HepG2 (cell line): ENCODE results near the gene NFATC2. TPM values are rescaled to one million over a fixed set of nuclear protein-coding genes. Genes with fewer than 3 reads are reported as not detected.

Experiments used
- ATAC-seq: fragments of 200-7000 bp; cut with Tn5 transposase; 3 replicates; pipeline ENCODE4 v1.9.1; 2020; ENCODE audit warnings: mild to moderate bottlenecking, moderate library complexity
- BruUV-seq: library from RNA; stranded (reverse); fragments of 400-500 nt; replicated peaks from 2 replicates; lab custom pipeline; 2021; lab: Mats Ljungman, UMichigan
- CTCF ChIA-PET: fragments of 300-600 bp; formaldehyde crosslinking; extraction: SDS; loops from one replicate; lab custom pipeline; 2021; ENCODE audit warnings: low total read pairs, inconsistent platforms, low intra/inter-chr PET ratio; lab: Yijun Ruan, JAX
- POLR2A ChIA-PET: fragments of 350-600 bp; sonication (Branson Sonifier 250); formaldehyde crosslinking; loops from one replicate; lab custom pipeline; 2020; ENCODE audit warnings: antibody characterized with exemption, inconsistent platforms; lab: Yijun Ruan, JAX
- DNase-seq: peaks from one replicate; pipeline ENCODE4 v3.0.0-alpha.2; 2015; ENCODE audit warnings: low spot score
- FAIRE-seq: peaks from 3 replicates; lab custom pipeline; 2011; peaks lifted over from hg19 to GRCh38; lab: Jason Lieb, UNC
- H2AFZ ChIP-seq: one replicate; pipeline ENCODE4 v1.6.1; 2011; ENCODE audit warnings: low read length, inconsistent platforms
- H3K27ac ChIP-seq: fragments of 300-600 bp; 3 replicates; pipeline ENCODE4 v1.8.0; 2011; ENCODE audit warnings: mixed run types, mild to moderate bottlenecking, mixed read lengths, low read length, inconsistent platforms; ENCODE audit not compliant: insufficient read depth; ENCODE audit errors: extremely low read length
- H3K27me3 ChIP-seq, 2 experiments: fragments of 200-600 bp in 1 of 2; 2 replicates in 1 of 2; 3 replicates in 1 of 2; pipeline versions ENCODE4 v1.6.0 to v1.8.0; 2011; ENCODE audit warnings: low read length in 2 of 2, mild to moderate bottlenecking in 2 of 2, moderate library complexity in 2 of 2, inconsistent platforms in 1 of 2; ENCODE audit not compliant: insufficient read depth in 2 of 2, control insufficient read depth in 1 of 2
- H3K36me3 ChIP-seq, 2 experiments: fragments of 200-600 bp in 1 of 2; replicated peaks in 1 of 2; 2 replicates in 1 of 2; 3 replicates in 1 of 2; pipeline versions ENCODE4 v1.5.1 to v1.8.0; 2011; ENCODE audit warnings: low read length in 2 of 2, inconsistent platforms in 1 of 2; ENCODE audit not compliant: insufficient read depth in 2 of 2, control insufficient read depth in 1 of 2
- H3K4me1 ChIP-seq: 2 replicates; pipeline ENCODE4 v1.5.1; 2012; ENCODE audit warnings: low read length, inconsistent platforms; ENCODE audit not compliant: insufficient read depth
- H3K4me2 ChIP-seq: 2 replicates; pipeline ENCODE4 v1.6.0; 2011; ENCODE audit warnings: low read depth, low read length, inconsistent platforms
- H3K4me3 ChIP-seq, 3 experiments: fragments of 200-600 bp in 1 of 3; sonication (generic), shearing (Covaris generic) in 1 of 3; replicated peaks in 1 of 3; 2 replicates each; pipeline ENCODE4 v1.5.1; 2011 to 2016; ENCODE audit warnings: low read length in 3 of 3, inconsistent platforms in 2 of 3, low read depth in 2 of 3, mild to moderate bottlenecking in 2 of 3, control low read depth in 1 of 3, mixed read lengths in 1 of 3; ENCODE audit not compliant: insufficient read depth in 1 of 3
- H3K79me2 ChIP-seq: one replicate; pipeline ENCODE4 v1.6.1; 2011; ENCODE audit warnings: low read length, inconsistent platforms; ENCODE audit not compliant: insufficient read depth
- H3K9ac ChIP-seq: 2 replicates; pipeline ENCODE4 v1.6.0; 2011; ENCODE audit warnings: mild to moderate bottlenecking, low read depth, low read length, inconsistent platforms; ENCODE audit not compliant: insufficient read depth
- H3K9me3 ChIP-seq: 2 replicates; pipeline ENCODE4 v1.5.1; 2012; ENCODE audit warnings: mild to moderate bottlenecking, low read length
- H4K20me1 ChIP-seq: 2 replicates; pipeline ENCODE4 v1.6.0; 2011; ENCODE audit warnings: inconsistent platforms, mild to moderate bottlenecking, low read length, moderate library complexity; ENCODE audit not compliant: insufficient read depth
- ATF7 ChIP-seq, 2 experiments: fragments of 450-650 bp in 1 of 2; sonication (generic) in 1 of 2; formaldehyde crosslinking in 1 of 2; IDR thresholded peaks; 2 replicates each; pipeline versions ENCODE4 v1.4.0 to v1.6.1; 2016 to 2020; ENCODE audit warnings: antibody characterized with exemption in 1 of 2, mild to moderate bottlenecking in 1 of 2, missing genetic modification reagents in 1 of 2
- BRD4 ChIP-seq: sonication (generic); formaldehyde crosslinking; IDR thresholded peaks from 2 replicates; pipeline ENCODE4 v1.4.0; 2020; ENCODE audit warnings: missing genetic modification reagents
- HIVEP1 ChIP-seq: sonication (generic); formaldehyde crosslinking; IDR thresholded peaks from 2 replicates; pipeline ENCODE4 v1.4.0; 2020; ENCODE audit warnings: mild to moderate bottlenecking, missing genetic modification reagents
- SAFB2 ChIP-seq: sonication (generic); formaldehyde crosslinking; IDR thresholded peaks from 2 replicates; pipeline ENCODE4 v1.5.1; 2020; ENCODE audit warnings: missing genetic modification reagents, low read depth, mild to moderate bottlenecking, borderline replicate concordance
- ZBTB37 ChIP-seq: sonication (generic); formaldehyde crosslinking; IDR thresholded peaks from 2 replicates; pipeline ENCODE4 v1.4.0; 2020; ENCODE audit warnings: mild to moderate bottlenecking, missing genetic modification reagents
- ZC3H13 ChIP-seq: sonication (generic); formaldehyde crosslinking; IDR thresholded peaks from 2 replicates; pipeline ENCODE4 v1.8.1; 2023; ENCODE audit warnings: mild to moderate bottlenecking, missing genetic modification reagents, moderate library complexity
- ZNF543 ChIP-seq: sonication (generic); formaldehyde crosslinking; IDR thresholded peaks from 2 replicates; pipeline ENCODE4 v1.4.0; 2020; ENCODE audit warnings: mild to moderate bottlenecking, missing genetic modification reagents
- ZNF574 ChIP-seq: sonication (generic); formaldehyde crosslinking; IDR thresholded peaks from 2 replicates; pipeline ENCODE4 v1.4.0; 2020; ENCODE audit warnings: missing genetic modification reagents
- WGBS: methylation state at CpG from one replicate; pipeline ENCODE4 v1.1.6; 2017; ENCODE audit warnings: low lambda C conversion rate; 5-methylcytosine and 5-hydroxymethylcytosine counted together
- in situ Hi-C: cut with HindIII; loops from 2 replicates; pipeline ENCODE4 v1.10.0; 2017; ENCODE audit warnings: low pct_unique_long_range_greater_than_20kb; ENCODE audit not compliant: extremely low pct_ligation_motif_present
- intact Hi-C: fragments of 100-400 bp; cut with micrococcal nuclease; formaldehyde crosslinking; loops from one replicate; pipeline ENCODE4 v1.10.0; 2022; ENCODE audit not compliant: unreplicated experiment
- polyA plus RNA-seq, 8 experiments: library from polyadenylated mRNA; depleted of rRNA in 3 of 8; stranded (reverse) in 7 of 8; unstranded in 1 of 8; fragments of >200 nt; fragmentation: Illumina TruSeq in 4 of 8; extraction: Trizol in 4 of 8; gene quantifications; 2 replicates each; pipeline versions ENCODE4 v1.2.1 to v1.2.3, GENCODE V29; 2011 to 2016; ENCODE audit warnings: low read depth in 4 of 8, missing spikeins in 1 of 8, mixed read lengths in 1 of 8; ENCODE audit not compliant: insufficient read depth in 1 of 8
- total RNA-seq, 5 experiments: library from RNA; depleted of rRNA; stranded (reverse); fragments of >200 nt; fragmentation: Illumina TruSeq; extraction: Trizol; gene quantifications; 2 replicates each; pipeline ENCODE4 v1.2.3, GENCODE V29; 2016; ENCODE audit warnings: low read depth in 1 of 5
- TF ChIP-seq, protein P1 (sequence below): sonication (generic); formaldehyde crosslinking; IDR thresholded peaks from 2 replicates; pipeline ENCODE4 v1.5.1; 2020; ENCODE audit warnings: mild to moderate bottlenecking, missing genetic modification reagents, borderline replicate concordance
- TF ChIP-seq, protein P2 (sequence below): sonication (generic); formaldehyde crosslinking; IDR thresholded peaks from 2 replicates; pipeline ENCODE4 v1.4.0; 2020; ENCODE audit warnings: missing genetic modification reagents; ENCODE audit errors: not compliant biosample characterization

NFATC2 gene
- total and polyA plus RNA-seq, 2 of the 13 experiments (the other 11 are each of a cell fraction or from before 2014, with no cell fraction given): 1.9 to 3.3 TPM

DNA sequence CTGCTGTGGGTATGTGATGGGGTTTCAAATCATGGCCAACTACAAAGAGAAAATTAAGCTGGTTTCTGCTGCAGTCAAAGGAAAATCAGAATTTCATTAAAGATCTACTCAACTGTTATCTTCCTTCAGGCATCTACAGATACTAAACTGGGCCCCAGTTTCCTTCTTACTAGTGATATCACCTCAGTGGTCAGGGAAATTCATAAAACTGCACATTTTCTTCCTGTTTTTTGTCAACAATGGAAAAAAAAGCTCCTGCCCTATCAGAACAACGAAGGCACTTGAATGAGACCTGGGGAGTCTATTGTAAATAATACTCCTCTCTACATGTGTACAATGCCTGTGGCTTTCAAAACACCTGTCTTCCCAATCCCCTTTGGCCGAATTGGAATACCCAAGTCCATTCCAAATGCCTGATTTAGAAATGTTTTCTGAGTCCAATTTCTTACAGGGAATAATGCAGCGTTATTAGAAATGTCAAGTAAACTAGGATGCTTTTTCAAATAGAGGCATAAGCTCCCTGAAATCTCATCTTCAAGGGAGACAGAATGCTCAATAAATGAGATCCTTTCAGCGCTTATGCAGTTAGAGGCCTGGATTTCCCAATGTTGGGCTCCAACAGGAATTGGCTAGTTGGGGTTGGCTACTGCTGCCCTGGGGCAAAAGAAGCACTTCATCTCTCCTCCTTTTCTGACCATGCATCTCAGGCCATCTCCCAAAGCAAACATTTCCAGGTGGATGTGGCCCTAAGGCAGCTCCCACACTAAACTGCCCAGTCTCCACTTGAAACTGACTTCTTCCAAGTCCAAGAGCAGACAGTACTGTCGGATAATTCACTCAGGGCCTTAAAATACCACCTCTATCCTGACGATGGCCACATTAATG, 143.3 kb downstream of the NFATC2 start:
- ATAC-seq (no peak), DNase-seq (no peak), FAIRE-seq (no peak)
- WGBS: 91% methylated on average over 6 of the region's 6 CpGs
- ChIA-PET CTCF (no interaction called here), POLR2A (no interaction called here)
- H3K4me3 ChIP-seq: no peak overlapping the region
- no peak overlapping the region for H3K27ac ChIP-seq
- H4K20me1 ChIP-seq: no peaks in the 10 kb centered on the region
- no peak overlapping the region for H3K9ac ChIP-seq
- in situ Hi-C loops (no loop called here), intact Hi-C loops (no loop called here)
- no peak overlapping the region for H3K4me2 ChIP-seq
- 0 out of 5 replicates have a peak, but pooled peaks cover 0 to 5% of the 10 kb centered on the region in 2 experiments for H3K36me3 ChIP-seq
- no peaks in the 10 kb centered on the region for H3K9me3 ChIP-seq
- no peak overlapping the region for H2AFZ ChIP-seq
- BruUV-seq: no TSS peak
- no peaks in the 10 kb centered on the region for H3K4me1 ChIP-seq
- no peaks in the 10 kb centered on the region for H3K27me3 ChIP-seq
- no peaks in the 10 kb centered on the region for H3K79me2 ChIP-seq
- TF ChIP-seq ATF7 (IDR thresholded peaks at IDR 0.05) (no peak), ATF7 (CRISPR knock-in tag; IDR thresholded peaks at IDR 0.05) (no peak), ZBTB37 (CRISPR knock-in tag) (no peak), BRD4 (no peak), HIVEP1 (CRISPR knock-in tag) (no peak), SAFB2 (CRISPR knock-in tag) (no peak), ZNF574 (CRISPR knock-in tag) (no peak), ZC3H13 (no peak), ZNF543 (no peak)
- TF ChIP-seq, protein P1, sequence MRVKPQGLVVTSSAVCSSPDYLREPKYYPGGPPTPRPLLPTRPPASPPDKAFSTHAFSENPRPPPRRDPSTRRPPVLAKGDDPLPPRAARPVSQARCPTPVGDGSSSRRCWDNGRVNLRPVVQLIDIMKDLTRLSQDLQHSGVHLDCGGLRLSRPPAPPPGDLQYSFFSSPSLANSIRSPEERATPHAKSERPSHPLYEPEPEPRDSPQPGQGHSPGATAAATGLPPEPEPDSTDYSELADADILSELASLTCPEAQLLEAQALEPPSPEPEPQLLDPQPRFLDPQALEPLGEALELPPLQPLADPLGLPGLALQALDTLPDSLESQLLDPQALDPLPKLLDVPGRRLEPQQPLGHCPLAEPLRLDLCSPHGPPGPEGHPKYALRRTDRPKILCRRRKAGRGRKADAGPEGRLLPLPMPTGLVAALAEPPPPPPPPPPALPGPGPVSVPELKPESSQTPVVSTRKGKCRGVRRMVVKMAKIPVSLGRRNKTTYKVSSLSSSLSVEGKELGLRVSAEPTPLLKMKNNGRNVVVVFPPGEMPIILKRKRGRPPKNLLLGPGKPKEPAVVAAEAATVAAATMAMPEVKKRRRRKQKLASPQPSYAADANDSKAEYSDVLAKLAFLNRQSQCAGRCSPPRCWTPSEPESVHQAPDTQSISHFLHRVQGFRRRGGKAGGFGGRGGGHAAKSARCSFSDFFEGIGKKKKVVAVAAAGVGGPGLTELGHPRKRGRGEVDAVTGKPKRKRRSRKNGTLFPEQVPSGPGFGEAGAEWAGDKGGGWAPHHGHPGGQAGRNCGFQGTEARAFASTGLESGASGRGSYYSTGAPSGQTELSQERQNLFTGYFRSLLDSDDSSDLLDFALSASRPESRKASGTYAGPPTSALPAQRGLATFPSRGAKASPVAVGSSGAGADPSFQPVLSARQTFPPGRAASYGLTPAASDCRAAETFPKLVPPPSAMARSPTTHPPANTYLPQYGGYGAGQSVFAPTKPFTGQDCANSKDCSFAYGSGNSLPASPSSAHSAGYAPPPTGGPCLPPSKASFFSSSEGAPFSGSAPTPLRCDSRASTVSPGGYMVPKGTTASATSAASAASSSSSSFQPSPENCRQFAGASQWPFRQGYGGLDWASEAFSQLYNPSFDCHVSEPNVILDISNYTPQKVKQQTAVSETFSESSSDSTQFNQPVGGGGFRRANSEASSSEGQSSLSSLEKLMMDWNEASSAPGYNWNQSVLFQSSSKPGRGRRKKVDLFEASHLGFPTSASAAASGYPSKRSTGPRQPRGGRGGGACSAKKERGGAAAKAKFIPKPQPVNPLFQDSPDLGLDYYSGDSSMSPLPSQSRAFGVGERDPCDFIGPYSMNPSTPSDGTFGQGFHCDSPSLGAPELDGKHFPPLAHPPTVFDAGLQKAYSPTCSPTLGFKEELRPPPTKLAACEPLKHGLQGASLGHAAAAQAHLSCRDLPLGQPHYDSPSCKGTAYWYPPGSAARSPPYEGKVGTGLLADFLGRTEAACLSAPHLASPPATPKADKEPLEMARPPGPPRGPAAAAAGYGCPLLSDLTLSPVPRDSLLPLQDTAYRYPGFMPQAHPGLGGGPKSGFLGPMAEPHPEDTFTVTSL (CRISPR knock-in tag): no peak
- TF ChIP-seq, protein P2, sequence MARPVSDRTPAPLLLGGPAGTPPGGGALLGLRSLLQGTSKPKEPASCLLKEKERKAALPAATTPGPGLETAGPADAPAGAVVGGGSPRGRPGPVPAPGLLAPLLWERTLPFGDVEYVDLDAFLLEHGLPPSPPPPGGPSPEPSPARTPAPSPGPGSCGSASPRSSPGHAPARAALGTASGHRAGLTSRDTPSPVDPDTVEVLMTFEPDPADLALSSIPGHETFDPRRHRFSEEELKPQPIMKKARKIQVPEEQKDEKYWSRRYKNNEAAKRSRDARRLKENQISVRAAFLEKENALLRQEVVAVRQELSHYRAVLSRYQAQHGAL: no peak
